GM12878 (cell line): ENCODE measurements around the gene DNAJC15. TPM values are rescaled to one million over a fixed set of nuclear protein-coding genes. Genes with fewer than 3 reads are reported as not detected.

Experiments used
- ATAC-seq: fragments of 200-7000 bp; cut with Tn5 transposase; 3 replicates; pipeline ENCODE4 v1.9.1; 2020; ENCODE audit warnings: mild to moderate bottlenecking, moderate library complexity
- BruUV-seq: library from RNA; stranded (reverse); fragments of 400-500 nt; replicated peaks from 2 replicates; lab custom pipeline; 2021; lab: Mats Ljungman, UMichigan
- CTCF ChIA-PET: fragments of 300-600 bp; sonication (Branson Sonifier 250); formaldehyde crosslinking; extraction: SDS; loops from one replicate; lab custom pipeline; 2021; ENCODE audit warnings: inconsistent platforms; lab: Yijun Ruan, JAX
- POLR2A ChIA-PET: fragments of 350-600 bp; formaldehyde crosslinking; extraction: SDS; loops from one replicate; lab custom pipeline; 2021; ENCODE audit warnings: inconsistent platforms; lab: Charles Lee
- RAD21 ChIA-PET: fragments of 300-600 bp; sonication (Branson Sonifier 250); formaldehyde crosslinking; loops from one replicate; lab custom pipeline; 2023; ENCODE audit warnings: antibody characterized with exemption; ENCODE audit not compliant: unreplicated experiment; lab: Charles Lee
- SMC1A ChIA-PET: fragments of 300-600 bp; sonication (Branson Sonifier 250); formaldehyde crosslinking; loops from one replicate; lab custom pipeline; 2023; ENCODE audit not compliant: unreplicated experiment, uncharacterized antibody; lab: Charles Lee
- DNase-seq: peaks from one replicate; pipeline ENCODE4 v3.0.0-alpha.2; 2011; ENCODE audit warnings: low read depth, low spot score
- FAIRE-seq: peaks from 3 replicates; lab custom pipeline; 2011; peaks lifted over from hg19 to GRCh38; lab: Jason Lieb, UNC
- H2AFZ ChIP-seq: 2 replicates; pipeline ENCODE4 v1.6.0; 2011; ENCODE audit warnings: low read depth, low read length, control low read depth; ENCODE audit not compliant: control insufficient read depth
- H3K27ac ChIP-seq: 2 replicates; pipeline ENCODE4 v1.5.1; 2011; ENCODE audit warnings: control low read depth; ENCODE audit not compliant: control insufficient read depth, insufficient read depth
- H3K27me3 ChIP-seq, 2 experiments: replicated peaks in 1 of 2; 2 replicates each; pipeline versions ENCODE4 v1.6.0 to v1.6.1; 2011; ENCODE audit warnings: low read length in 1 of 2; ENCODE audit not compliant: control insufficient read depth in 2 of 2, insufficient read depth in 2 of 2
- H3K36me3 ChIP-seq, 2 experiments: 2 replicates each; pipeline ENCODE4 v1.5.1; 2011; ENCODE audit warnings: low read length in 1 of 2; ENCODE audit not compliant: control insufficient read depth in 2 of 2, insufficient read depth in 2 of 2
- H3K4me1 ChIP-seq: 2 replicates; pipeline ENCODE4 v1.6.1; 2011; ENCODE audit warnings: mild to moderate bottlenecking, low read length, moderate library complexity, mixed read lengths; ENCODE audit not compliant: control insufficient read depth, insufficient read depth
- H3K4me2 ChIP-seq: 2 replicates; pipeline ENCODE4 v1.6.0; 2011; ENCODE audit warnings: control low read depth; ENCODE audit not compliant: control insufficient read depth, insufficient read depth
- H3K4me3 ChIP-seq: fragments of 200-600 bp; sonication (generic); 2 replicates; pipeline ENCODE4 v1.5.1; 2016
- H3K79me2 ChIP-seq: 2 replicates; pipeline ENCODE4 v1.6.0; 2011; ENCODE audit warnings: low read length; ENCODE audit not compliant: control insufficient read depth, insufficient read depth
- H3K9ac ChIP-seq: 2 replicates; pipeline ENCODE4 v1.8.0; 2011; ENCODE audit warnings: low read length, control low read depth, mixed read lengths; ENCODE audit not compliant: control insufficient read depth, insufficient read depth
- H3K9me3 ChIP-seq: replicated peaks from 3 replicates; pipeline ENCODE4 v1.5.1; 2011; ENCODE audit warnings: mild to moderate bottlenecking, low read length; ENCODE audit not compliant: control insufficient read depth, insufficient read depth
- H4K20me1 ChIP-seq: 2 replicates; pipeline ENCODE4 v1.6.0; 2011; ENCODE audit not compliant: control insufficient read depth, insufficient read depth
- ATF2 ChIP-seq: IDR thresholded peaks from 2 replicates; pipeline ENCODE4 v1.6.1; 2012; ENCODE audit warnings: low read length, inconsistent platforms
- EGR1 ChIP-seq, 2 experiments: IDR thresholded peaks; 1 replicate in 1 of 2; 2 replicates in 1 of 2; pipeline ENCODE4 v1.6.1; 2011 to 2012; ENCODE audit warnings: low read depth in 2 of 2, low read length in 2 of 2, borderline replicate concordance in 1 of 2, mild to moderate bottlenecking in 1 of 2, moderate library complexity in 1 of 2
- ETV6 ChIP-seq, 2 experiments: fragments of 450-650 bp in 1 of 2; IDR thresholded peaks in 1 of 2; conservative IDR thresholded peaks in 1 of 2; 2 replicates each; pipeline ENCODE4 v1.6.1; 2014; ENCODE audit warnings: antibody characterized with exemption in 1 of 2, borderline replicate concordance in 1 of 2, low read depth in 1 of 2, mild to moderate bottlenecking in 1 of 2, moderate library complexity in 1 of 2
- HDAC2 ChIP-seq: fragments of 200-600 bp; sonication (generic); IDR thresholded peaks from 2 replicates; pipeline ENCODE4 v1.6.1; 2017
- IRF4 ChIP-seq: IDR thresholded peaks from 2 replicates; pipeline ENCODE4 v1.6.1; 2011; ENCODE audit warnings: low read depth, low read length
- MYC ChIP-seq: IDR thresholded peaks from 2 replicates; pipeline ENCODE4 v1.6.1; 2011; ENCODE audit warnings: mild to moderate bottlenecking, low read length, moderate library complexity, inconsistent platforms; ENCODE audit not compliant: insufficient read depth, insufficient replicate concordance, insufficient read length, severe bottlenecking
- NFIC ChIP-seq: IDR thresholded peaks from 2 replicates; pipeline ENCODE4 v1.6.1; 2012; ENCODE audit warnings: low read depth, mild to moderate bottlenecking, inconsistent platforms, low read length, moderate library complexity
- NFYA ChIP-seq: IDR thresholded peaks from 2 replicates; pipeline ENCODE4 v1.6.1; 2011; ENCODE audit warnings: low read depth, mild to moderate bottlenecking, low read length, improper control_type of control experiment, borderline replicate concordance
- PRDM15 ChIP-seq: fragments of 450-650 bp; formaldehyde crosslinking; IDR thresholded peaks from 2 replicates; pipeline ENCODE4 v1.4.0; 2020; ENCODE audit warnings: mild to moderate bottlenecking, moderate library complexity
- REST ChIP-seq: IDR thresholded peaks from 2 replicates; pipeline ENCODE4 v1.6.1; 2012; ENCODE audit warnings: mild to moderate bottlenecking, low read depth, low read length
- SMARCA5 ChIP-seq: fragments of 450-650 bp; IDR thresholded peaks from 2 replicates; pipeline ENCODE4 v1.6.1; 2017; ENCODE audit warnings: mild to moderate bottlenecking
- SREBF2 ChIP-seq: IDR thresholded peaks from 2 replicates; pipeline ENCODE4 v1.6.1; 2012; ENCODE audit warnings: mild to moderate bottlenecking, low read length
- TAF1 ChIP-seq: IDR thresholded peaks from 2 replicates; pipeline ENCODE4 v1.6.1; 2011; ENCODE audit warnings: mild to moderate bottlenecking, low read depth, low read length, borderline replicate concordance
- TBL1XR1 ChIP-seq: IDR thresholded peaks from 2 replicates; pipeline ENCODE4 v1.6.1; 2012; ENCODE audit warnings: low read depth, low read length, improper control_type of control experiment
- USF2 ChIP-seq: IDR thresholded peaks from 2 replicates; pipeline ENCODE4 v1.6.1; 2011; ENCODE audit warnings: low read depth, low read length, improper control_type of control experiment, borderline replicate concordance
- WGBS: methylation state at CpG from one replicate; pipeline ENCODE4 v1.1.6; 2016; ENCODE audit warnings: low lambda C conversion rate; ENCODE audit not compliant: insufficient replicate concordance, insufficient coverage; ENCODE audit errors: missing lambda C conversion rate; 5-methylcytosine and 5-hydroxymethylcytosine counted together
- in situ Hi-C: fragments of 300-500 bp; cut with MboI; formaldehyde crosslinking; loops from 9 replicates; pipeline ENCODE4 v1.14.3; 2018; ENCODE audit warnings: mixed read lengths
- intact Hi-C: fragments of 100-400 bp; cut with micrococcal nuclease; formaldehyde crosslinking; loops from one replicate; pipeline ENCODE4 v1.14.2; 2022; ENCODE audit not compliant: unreplicated experiment
- polyA plus RNA-seq, 11 experiments: library from polyadenylated mRNA; depleted of rRNA in 4 of 11; unstranded in 6 of 11; stranded (reverse) in 5 of 11; fragments of >200 nt; fragmentation: Nextera tagmentation in 4 of 11; fragmentation: Illumina TruSeq in 1 of 11; extraction: Ambion mirVana in 4 of 11; extraction: Trizol in 1 of 11; gene quantifications; 1 replicate in 1 of 11; 2 replicates in 10 of 11; pipeline versions ENCODE4 v1.2.1 to v1.2.3, GENCODE V29; 2011 to 2016; ENCODE audit warnings: inconsistent platforms in 2 of 11, missing spikeins in 2 of 11, low read depth in 1 of 11
- total RNA-seq, 4 experiments: library from RNA; depleted of rRNA in 3 of 4; stranded (reverse); fragments of >200 nt in 3 of 4; fragmentation: Illumina TruSeq in 1 of 4; extraction: Trizol in 1 of 4; gene quantifications; 2 replicates each; pipeline versions ENCODE4 v1.2.1 to v1.2.3, GENCODE V29; 2013 to 2021

The DNAJC15 gene
- total and polyA plus RNA-seq, 10 of the 15 experiments (the other 5 are each of a cell fraction or from before 2014, with no cell fraction given): 13.1 to 104 (median 54.4) TPM

GRCh38 chr13:43156916-43157315 is 133.5 kb downstream of the DNAJC15 start:
- Histone ChIP-seq H3K9me3 (no peaks in the 10 kb centered on the region; the same call in 2 of the 3 replicates), H3K27me3 (no peaks in the 10 kb centered on the region), H3K4me1 (no peaks in the 10 kb centered on the region), H3K79me2 (no peaks in the 10 kb centered on the region), H3K4me3 (no peak overlapping the region), H3K27ac (no peak overlapping the region), H3K36me3 (no peaks in the 10 kb centered on the region), H2AFZ (no peak overlapping the region), H3K4me2 (no peak overlapping the region), H3K9ac (no peak overlapping the region), H4K20me1 (no peaks in the 10 kb centered on the region)
- RAD21 ChIA-PET: no interaction called here
- SMC1A ChIA-PET: interaction anchor here (0.5 kb wide), 1 partner anchor 231 kb away, joined by 3 read pairs; no protein-coding TSS in a partner anchor
- intact Hi-C loops: no loop called here
- BruUV-seq: no TSS peak
- POLR2A ChIA-PET: interaction anchor here (0.6 kb wide), 1 partner anchor 631 kb away, joined by 7 read pairs; no protein-coding TSS in a partner anchor
- no peak for FAIRE-seq
- no peak for ATAC-seq
- in situ Hi-C loops: no loop called here
- 40% methylated on average over 2 of the region's 2 CpGs for WGBS
- DNase-seq: no peak
- CTCF ChIA-PET: no interaction called here
- TF ChIP-seq REST (no peak), EGR1 (IDR thresholded peaks at IDR 0.05; ENCODE audit: borderline replicate concordance in 1 of 2, low read depth in 2 of 2, low read length in 2 of 2) (no peak), PRDM15 (CRISPR knock-in tag) (no peak), MYC (no peak), NFYA (no peak), SMARCA5 (no peak), HDAC2 (no peak), IRF4 (no peak), TAF1 (no peak), USF2 (no peak), TBL1XR1 (no peak), ETV6 (conservative IDR thresholded peaks at IDR 0.05 in 1 of 2, IDR thresholded peaks at IDR 0.05 in 1 of 2; ENCODE audit: borderline replicate concordance in 1 of 2, low read depth in 1 of 2) (no peak), ATF2 (no peak), NFIC (no peak), SREBF2 (no peak)
